Breast epithelium (tissue), 4 donors: ENCODE results near the gene ADAMTS13. TPM values are rescaled to one million over a fixed set of nuclear protein-coding genes. Genes with fewer than 3 reads are reported as not detected.

Source experiments
- DNase-seq, 2 donors: peaks; one replicate each; pipeline ENCODE4 v3.0.0-alpha.2; 2019; ENCODE audit warnings: low spot score in 2 of 2
- H3K27ac ChIP-seq, 2 donors: fragments of 200-600 bp; sonication (generic) in 1 of 2; one replicate each; pipeline ENCODE4 v1.5.1; 2016 to 2019; ENCODE audit warnings: mild to moderate bottlenecking in 1 of 2
- H3K27me3 ChIP-seq, 2 donors: fragments of 200-600 bp; sonication (generic) in 1 of 2; one replicate each; pipeline versions ENCODE4 v1.5.1 to v1.6.0; 2017 to 2019; ENCODE audit warnings: control low read depth in 1 of 2, mild to moderate bottlenecking in 1 of 2
- H3K36me3 ChIP-seq: fragments of 200-600 bp; one replicate; pipeline ENCODE4 v1.5.1; 2019
- H3K4me1 ChIP-seq, 2 donors: fragments of 200-600 bp; sonication (generic); one replicate each; pipeline ENCODE4 v1.5.1; 2016 to 2019; ENCODE audit warnings: control low read depth in 1 of 2
- H3K4me3 ChIP-seq, 3 donors: fragments of 200-600 bp; sonication (generic); 1 replicate in 2 of 3; 2 replicates in 1 of 3; pipeline ENCODE4 v1.5.1; 2016 to 2019; ENCODE audit warnings: mild to moderate bottlenecking in 3 of 3, moderate library complexity in 2 of 3
- H3K9me3 ChIP-seq, 2 donors: fragments of 200-600 bp; sonication (generic) in 1 of 2; one replicate each; pipeline ENCODE4 v1.5.1; 2016 to 2019; ENCODE audit warnings: control low read depth in 1 of 2
- CTCF ChIP-seq, 3 donors: fragments of 450-650 bp; IDR thresholded peaks; one replicate each; pipeline ENCODE4 v1.5.1; 2016 to 2017; ENCODE audit warnings: antibody characterized with exemption in 3 of 3, mild to moderate bottlenecking in 3 of 3, moderate library complexity in 3 of 3
- POLR2A ChIP-seq: fragments of 450-650 bp; IDR thresholded peaks from one replicate; pipeline ENCODE4 v1.6.1; 2016; ENCODE audit warnings: antibody characterized with exemption, mild to moderate bottlenecking, moderate library complexity
- POLR2AphosphoS5 ChIP-seq, 3 donors: sonication (generic); formaldehyde crosslinking; IDR thresholded peaks; one replicate each; pipeline ENCODE4 v1.6.1; 2017; ENCODE audit warnings: antibody characterized with exemption in 3 of 3
- intact Hi-C: fragments of 100-400 bp; cut with DNase I; formaldehyde crosslinking; loops from one replicate; pipeline ENCODE4 v1.15.1; 2023; ENCODE audit warnings: low total_unique reads
- total RNA-seq, 3 donors: library from RNA; depleted of rRNA; stranded (reverse); fragments of >200 nt; gene quantifications; one replicate each; pipeline ENCODE4 v1.1.0, GENCODE V29; 2016

The ADAMTS13 gene
- total RNA-seq, 3 donors from 2014 or later, result 0.88 to 2.9 (median 0.96) TPM

GRCh38 chr9:133405508-133406438 is 16.4 kb upstream of the ADAMTS13 start:
- no peaks in the 10 kb centered on the region for H3K27me3 ChIP-seq
- H3K27ac ChIP-seq, result no peak overlapping the region
- DNase-seq, result no peak
- intact Hi-C loops, result loop anchor here (10.0 kb wide), 1 partner anchor 79 kb away; no protein-coding TSS in a partner anchor
- H3K4me3 ChIP-seq, result no peak overlapping the region
- peaks cover 5% of the 10 kb centered on the region for H3K36me3 ChIP-seq
- H3K4me1 ChIP-seq, result no peaks in the 10 kb centered on the region
- H3K9me3 ChIP-seq, result no peaks in the 10 kb centered on the region
- no peak for TF ChIP-seq CTCF (IDR thresholded peaks at IDR 0.05)
- TF ChIP-seq POLR2AphosphoS5 (IDR thresholded peaks at IDR 0.05), result no peak
- TF ChIP-seq POLR2A, result no peak

- peak; percentile 70 to 81 (median 80) for TF ChIP-seq CTCF (IDR thresholded peaks at IDR 0.05)
- TF ChIP-seq POLR2A, result no peak
- TF ChIP-seq POLR2AphosphoS5 (IDR thresholded peaks at IDR 0.05), result no peak
- H3K4me3 ChIP-seq, result no peak overlapping the region
- no peaks in the 10 kb centered on the region for H3K9me3 ChIP-seq
- H3K36me3 ChIP-seq, result peaks cover 11% of the 10 kb centered on the region
- intact Hi-C loops, result loop anchor here (10.0 kb wide), 1 partner anchor 78 kb away; no protein-coding TSS in a partner anchor
- no peaks in the 10 kb centered on the region for H3K27me3 ChIP-seq
- no peaks in the 10 kb centered on the region for H3K4me1 ChIP-seq
- DNase-seq, result peak; percentile 57 to 79
- H3K27ac ChIP-seq, result no peak overlapping the region
Observed at GRCh38 chr9:133406480-133407307, 15.5 kb upstream of the ADAMTS13 start.

- intact Hi-C loops, result loop anchor here (10.0 kb wide), 1 partner anchor 77 kb away; no protein-coding TSS in a partner anchor
- no peak for DNase-seq
- H3K4me1 ChIP-seq, result no peaks in the 10 kb centered on the region
- no peak overlapping the region for H3K27ac ChIP-seq
- H3K9me3 ChIP-seq, result no peaks in the 10 kb centered on the region
- peaks cover 11% of the 10 kb centered on the region for H3K36me3 ChIP-seq
- TF ChIP-seq CTCF (IDR thresholded peaks at IDR 0.05) (no peak), POLR2AphosphoS5 (IDR thresholded peaks at IDR 0.05) (no peak), POLR2A (no peak)
- no peaks in the 10 kb centered on the region for H3K27me3 ChIP-seq
- H3K4me3 ChIP-seq, result no peak overlapping the region
Observed at GRCh38 chr9:133408042-133408441, 14.1 kb upstream of the ADAMTS13 start.

- H3K4me1 ChIP-seq, result peaks cover 4 to 10% of the 10 kb centered on the region in 2 donors
- intact Hi-C loops, result no loop called here
- peaks cover 6% of the 10 kb centered on the region for H3K36me3 ChIP-seq
- H3K9me3 ChIP-seq, result no peaks in the 10 kb centered on the region
- TF ChIP-seq POLR2AphosphoS5 (IDR thresholded peaks at IDR 0.05), result no peak
- no peak for TF ChIP-seq POLR2A
- TF ChIP-seq CTCF (IDR thresholded peaks at IDR 0.05), result no peak
- H3K27ac ChIP-seq, result no peak overlapping the region
- no peaks in the 10 kb centered on the region for H3K27me3 ChIP-seq
- no peak for DNase-seq
- H3K4me3 ChIP-seq, result no peak overlapping the region
Observed at GRCh38 chr9:133415170-133415569, 7.0 kb upstream of the ADAMTS13 start.
